ENCODE data around the gene SYNDIG1. TPM values are rescaled to one million over a fixed set of nuclear protein-coding genes. Genes with fewer than 3 reads are reported as not detected.

SYNDIG1 gene
- total and polyA plus RNA-seq, 9 of the 15 experiments (the other 6 are each of a cell fraction or from before 2014, with no cell fraction given), result not detected

DNA sequence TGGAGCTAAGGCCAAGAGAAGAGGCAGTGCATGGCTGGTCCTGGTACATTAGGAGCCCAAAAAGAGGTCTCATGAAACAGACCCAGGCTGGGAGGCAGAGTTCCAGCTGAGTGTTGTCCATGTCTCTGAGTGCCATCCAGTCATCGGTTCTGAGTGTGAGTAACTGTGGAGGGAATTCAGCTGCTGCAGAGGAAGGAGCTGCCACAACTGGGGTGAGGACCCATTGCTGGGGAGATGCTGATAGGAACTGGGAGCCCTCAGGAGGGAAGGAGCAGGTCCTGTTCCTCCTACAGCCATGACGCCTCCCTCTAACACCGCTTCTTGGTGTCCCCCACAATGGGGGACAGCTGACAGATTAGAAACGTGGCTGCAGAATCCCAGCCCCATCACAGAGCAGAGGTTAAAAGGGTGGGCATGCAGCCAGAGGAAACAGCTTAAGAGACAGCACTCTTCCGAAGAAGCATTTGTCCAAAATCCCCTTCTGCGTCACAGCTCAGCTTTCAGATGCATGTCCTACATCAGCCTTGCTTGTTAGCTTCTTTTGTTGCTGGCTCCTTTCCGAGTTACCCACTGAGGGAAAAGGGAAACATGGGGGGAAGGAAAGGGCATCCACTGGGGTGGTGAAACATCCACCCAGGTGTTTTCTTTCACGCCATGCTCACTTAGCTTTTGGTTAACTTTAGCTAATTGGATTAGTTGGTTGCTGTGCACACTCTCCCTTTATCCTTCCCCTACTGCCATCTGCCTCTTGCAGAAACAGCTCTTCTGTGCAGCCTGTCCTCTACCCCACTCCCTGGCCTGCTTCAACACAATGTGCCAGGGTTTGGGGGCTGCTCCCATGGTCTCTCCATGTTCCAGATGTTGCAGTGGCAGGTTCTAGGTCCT lies 239.2 kb downstream of the SYNDIG1 start:
- in situ Hi-C loops (cut with MboI), result no loop called here
- CTCF ChIA-PET (ENCODE audit: low intra/inter-chr PET ratio), result no interaction called here
- no peaks in the 10 kb centered on the region for H3K36me3 ChIP-seq (ENCODE audit: control insufficient read depth, insufficient read depth, low read length)
- FAIRE-seq (no peak), ATAC-seq (no peak), DNase-seq (ENCODE audit: extremely low read depth in 1 of 4, low spot score in 3 of 4) (no peak)
- H3K27me3 ChIP-seq (ENCODE audit: control insufficient read depth in 2 of 2, insufficient read depth in 2 of 2, low read length in 2 of 2), result no peaks in the 10 kb centered on the region
- intact Hi-C loops (cut with micrococcal nuclease), result no loop called here
- no peak overlapping the region for H3K4me3 ChIP-seq
- no peak overlapping the region for H3K4me2 ChIP-seq (ENCODE audit: insufficient read depth, low read length)
- 2% methylated on average over 7 of the region's 8 CpGs for WGBS (ENCODE audit: insufficient coverage, low coverage, missing lambda C conversion rate)
- no TSS peak for BruUV-seq (replicated peaks)
- H3K27ac ChIP-seq (ENCODE audit: extremely low read depth, low read depth, low read length), result no peak overlapping the region
- no peaks in the 10 kb centered on the region for H3K9me1 ChIP-seq (ENCODE audit: control insufficient read depth, insufficient read depth, low read length)
- H4K20me1 ChIP-seq (replicated peaks; ENCODE audit: control insufficient read depth, insufficient read depth, low read length), result no peaks in the 10 kb centered on the region
- no peak overlapping the region for H2AFZ ChIP-seq (ENCODE audit: low read depth, low read length)
- no peak overlapping the region for H3K9ac ChIP-seq (ENCODE audit: insufficient read depth in 1 of 2, low read depth in 2 of 2, low read length in 2 of 2)
- H3K79me2 ChIP-seq (ENCODE audit: control insufficient read depth, insufficient read depth, low read length), result no peaks in the 10 kb centered on the region
- no peaks in the 10 kb centered on the region for H3K4me1 ChIP-seq (replicated peaks in 1 of 2; ENCODE audit: control insufficient read depth in 2 of 2, insufficient read depth in 2 of 2, low read length in 2 of 2)
- H3K9me3 ChIP-seq (replicated peaks; ENCODE audit: control insufficient read depth, insufficient read depth, low read depth, low read length), result no peaks in the 10 kb centered on the region
- POLR2A ChIA-PET, result no interaction called here
- TF ChIP-seq ZNF586 (CRISPR knock-in tag; conservative IDR thresholded peaks at IDR 0.05) (no peak), CEBPB (tag; IDR thresholded peaks at IDR 0.05) (no peak), HMG20B (CRISPR knock-in tag; IDR thresholded peaks at IDR 0.05) (no peak), EP300 (IDR thresholded peaks at IDR 0.05; ENCODE audit: low read length) (no peak), NUFIP1 (IDR thresholded peaks at IDR 0.05; ENCODE audit: partially characterized antibody) (no peak), ZNF507 (tag; conservative IDR thresholded peaks at IDR 0.05) (no peak), MIER1 (IDR thresholded peaks at IDR 0.05; ENCODE audit: low read depth) (no peak), L3MBTL2 (IDR thresholded peaks at IDR 0.05) (no peak), ZBED1 (IDR thresholded peaks at IDR 0.05) (no peak), NCOR1 (IDR thresholded peaks at IDR 0.05) (no peak), ZNF224 (CRISPR knock-in tag; IDR thresholded peaks at IDR 0.05) (no peak)
- TF ChIP-seq, protein P1, sequence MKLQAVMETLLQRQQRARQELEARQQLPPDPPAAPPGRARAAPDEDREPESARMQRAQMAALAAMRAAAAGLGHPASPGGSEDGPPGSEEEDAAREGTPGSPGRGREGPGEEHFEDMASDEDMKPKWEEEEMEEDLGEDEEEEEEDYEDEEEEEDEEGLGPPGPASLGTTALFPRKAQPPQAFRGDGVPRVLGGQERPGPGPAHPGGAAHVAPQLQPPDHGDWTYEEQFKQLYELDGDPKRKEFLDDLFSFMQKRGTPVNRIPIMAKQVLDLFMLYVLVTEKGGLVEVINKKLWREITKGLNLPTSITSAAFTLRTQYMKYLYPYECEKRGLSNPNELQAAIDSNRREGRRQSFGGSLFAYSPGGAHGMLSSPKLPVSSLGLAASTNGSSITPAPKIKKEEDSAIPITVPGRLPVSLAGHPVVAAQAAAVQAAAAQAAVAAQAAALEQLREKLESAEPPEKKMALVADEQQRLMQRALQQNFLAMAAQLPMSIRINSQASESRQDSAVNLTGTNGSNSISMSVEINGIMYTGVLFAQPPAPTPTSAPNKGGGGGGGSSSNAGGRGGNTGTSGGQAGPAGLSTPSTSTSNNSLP (IDR thresholded peaks at IDR 0.05; ENCODE audit: borderline replicate concordance, low read depth, low read length), result no peak
- TF ChIP-seq, protein P2, sequence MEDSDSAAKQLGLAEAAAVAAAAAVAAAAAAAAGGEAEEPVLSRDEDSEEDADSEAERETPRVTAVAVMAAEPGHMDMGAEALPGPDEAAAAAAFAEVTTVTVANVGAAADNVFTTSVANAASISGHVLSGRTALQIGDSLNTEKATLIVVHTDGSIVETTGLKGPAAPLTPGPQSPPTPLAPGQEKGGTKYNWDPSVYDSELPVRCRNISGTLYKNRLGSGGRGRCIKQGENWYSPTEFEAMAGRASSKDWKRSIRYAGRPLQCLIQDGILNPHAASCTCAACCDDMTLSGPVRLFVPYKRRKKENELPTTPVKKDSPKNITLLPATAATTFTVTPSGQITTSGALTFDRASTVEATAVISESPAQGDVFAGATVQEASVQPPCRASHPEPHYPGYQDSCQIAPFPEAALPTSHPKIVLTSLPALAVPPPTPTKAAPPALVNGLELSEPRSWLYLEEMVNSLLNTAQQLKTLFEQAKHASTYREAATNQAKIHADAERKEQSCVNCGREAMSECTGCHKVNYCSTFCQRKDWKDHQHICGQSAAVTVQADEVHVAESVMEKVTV (CRISPR knock-in tag; IDR thresholded peaks at IDR 0.05), result no peak
- TF ChIP-seq, protein P3, sequence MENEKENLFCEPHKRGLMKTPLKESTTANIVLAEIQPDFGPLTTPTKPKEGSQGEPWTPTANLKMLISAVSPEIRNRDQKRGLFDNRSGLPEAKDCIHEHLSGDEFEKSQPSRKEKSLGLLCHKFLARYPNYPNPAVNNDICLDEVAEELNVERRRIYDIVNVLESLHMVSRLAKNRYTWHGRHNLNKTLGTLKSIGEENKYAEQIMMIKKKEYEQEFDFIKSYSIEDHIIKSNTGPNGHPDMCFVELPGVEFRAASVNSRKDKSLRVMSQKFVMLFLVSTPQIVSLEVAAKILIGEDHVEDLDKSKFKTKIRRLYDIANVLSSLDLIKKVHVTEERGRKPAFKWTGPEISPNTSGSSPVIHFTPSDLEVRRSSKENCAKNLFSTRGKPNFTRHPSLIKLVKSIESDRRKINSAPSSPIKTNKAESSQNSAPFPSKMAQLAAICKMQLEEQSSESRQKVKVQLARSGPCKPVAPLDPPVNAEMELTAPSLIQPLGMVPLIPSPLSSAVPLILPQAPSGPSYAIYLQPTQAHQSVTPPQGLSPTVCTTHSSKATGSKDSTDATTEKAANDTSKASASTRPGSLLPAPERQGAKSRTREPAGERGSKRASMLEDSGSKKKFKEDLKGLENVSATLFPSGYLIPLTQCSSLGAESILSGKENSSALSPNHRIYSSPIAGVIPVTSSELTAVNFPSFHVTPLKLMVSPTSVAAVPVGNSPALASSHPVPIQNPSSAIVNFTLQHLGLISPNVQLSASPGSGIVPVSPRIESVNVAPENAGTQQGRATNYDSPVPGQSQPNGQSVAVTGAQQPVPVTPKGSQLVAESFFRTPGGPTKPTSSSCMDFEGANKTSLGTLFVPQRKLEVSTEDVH (IDR thresholded peaks at IDR 0.05; ENCODE audit: low read depth, partially characterized antibody), result no peak
